Endometrial microvascular endothelial cells (primary cell): Measurements from ENCODE around the gene PRM1. TPM values are rescaled to one million over a fixed set of nuclear protein-coding genes. Genes with fewer than 3 reads are reported as not detected.

ENCODE experiments used
- in situ Hi-C: cut with HindIII; loops from 2 replicates; pipeline ENCODE4 v1.10.0; 2017; ENCODE audit warnings: low sequenced_read_pairs, low pct_unique_long_range_greater_than_20kb; ENCODE audit errors: inconsistent ontology term
- total RNA-seq: library from RNA; depleted of rRNA; stranded (reverse); fragments of >200 nt; gene quantifications from one replicate; pipeline ENCODE4 v1.2.3, GENCODE V29; 2015; ENCODE audit errors: inconsistent ontology term

PRM1 gene
- total RNA-seq, 1 donor from 2014 or later, result not detected

DNA sequence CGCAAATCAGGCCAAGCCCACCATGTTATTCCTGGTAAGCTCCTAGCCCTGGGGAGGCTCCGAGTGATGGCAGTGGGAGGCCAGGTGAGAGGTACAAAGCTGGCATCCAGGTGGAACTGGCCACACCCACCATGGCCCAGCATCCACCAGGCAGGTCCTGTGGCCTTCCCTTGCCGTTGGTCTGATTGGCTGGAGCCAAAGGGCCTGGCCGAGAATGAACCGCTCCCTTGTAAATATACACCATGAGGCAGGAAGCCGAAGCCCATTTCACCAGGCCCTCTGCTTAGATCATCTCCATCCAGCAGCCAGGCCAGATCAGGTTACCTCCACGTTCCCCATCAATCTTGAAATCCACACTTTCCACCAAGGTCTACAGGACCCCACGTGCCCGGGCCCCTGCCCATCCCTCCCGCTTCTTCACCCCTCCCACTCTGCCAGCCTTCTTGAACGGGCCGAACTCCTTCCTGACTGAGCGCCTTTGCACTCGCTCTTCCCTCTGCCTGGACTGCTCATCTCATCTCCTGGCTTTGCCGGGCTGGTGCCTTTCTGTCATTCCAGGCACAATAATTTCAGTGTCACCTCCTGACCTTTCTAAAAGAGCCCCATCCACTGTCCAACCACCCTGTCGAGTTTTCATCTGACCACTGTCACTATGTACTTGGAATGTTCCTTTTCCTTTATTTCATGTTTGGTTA lies 30.9 kb downstream of the PRM1 start:
- in situ Hi-C loops, result loop anchor here (25.0 kb wide), 1 partner anchor 112 kb away; no protein-coding TSS in a partner anchor

DNA sequence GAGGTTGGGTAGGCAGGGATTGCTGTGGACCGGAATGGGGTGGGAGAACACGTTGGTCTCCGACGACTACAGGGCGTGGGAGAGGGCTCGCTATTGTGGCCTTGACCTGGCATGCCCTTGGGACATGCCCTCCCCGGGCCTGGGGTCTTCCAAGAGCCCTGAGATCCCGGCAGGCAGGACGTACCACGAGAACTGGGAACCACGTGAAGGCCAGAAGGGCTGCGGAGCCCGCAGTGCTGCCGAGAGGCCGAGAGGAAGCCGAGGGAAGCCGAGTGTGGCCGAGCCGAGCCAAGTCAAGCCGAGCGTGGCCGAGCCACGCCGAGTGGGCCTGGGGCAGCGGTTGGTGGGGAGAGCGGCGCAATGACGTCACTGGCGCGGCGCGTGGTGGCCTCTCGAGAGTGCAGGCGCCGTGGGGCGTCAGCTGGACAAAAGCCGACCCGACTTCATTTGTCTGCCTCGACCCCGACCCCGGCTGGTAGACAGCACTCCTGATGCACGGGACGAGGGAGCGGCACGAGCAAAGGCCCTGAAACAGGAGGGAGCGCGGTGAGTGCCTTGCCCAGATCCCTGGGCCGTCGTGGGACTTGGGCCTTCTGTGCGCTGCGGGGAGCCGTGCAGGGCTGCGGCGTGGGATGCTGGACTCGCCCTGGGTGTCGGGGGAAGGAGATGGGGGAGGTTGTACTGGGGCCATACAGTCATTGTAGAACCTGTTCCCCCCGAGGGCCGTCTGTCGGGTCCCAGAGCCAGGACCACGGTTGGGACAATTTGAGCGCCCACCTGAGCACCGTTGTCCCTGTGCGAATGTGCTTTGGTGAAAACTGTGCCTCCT lies 31.7 kb downstream of the PRM1 start:
- in situ Hi-C loops, result loop anchor here (25.0 kb wide), 1 partner anchor 113 kb away; no protein-coding TSS in a partner anchor

DNA sequence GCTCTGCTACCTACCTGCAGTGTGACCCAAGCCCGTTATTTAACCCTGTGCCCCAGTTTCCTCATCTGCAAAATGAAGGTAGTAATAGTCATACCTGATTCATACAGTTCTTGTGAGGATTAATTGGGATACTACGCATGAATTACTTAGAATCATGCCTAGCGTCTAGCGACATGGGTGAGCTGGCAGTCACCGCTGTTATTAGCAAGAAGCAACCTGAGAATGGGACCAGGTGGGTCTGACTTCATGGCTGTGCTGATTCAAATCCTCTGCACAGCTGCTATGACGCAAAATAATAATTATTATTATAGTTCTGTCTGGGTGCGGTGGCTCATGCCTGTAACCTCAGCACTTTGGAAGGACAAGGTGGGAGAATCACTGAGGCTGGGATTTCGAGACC lies 33.0 kb downstream of the PRM1 start:
- in situ Hi-C loops, result no loop called here

DNA sequence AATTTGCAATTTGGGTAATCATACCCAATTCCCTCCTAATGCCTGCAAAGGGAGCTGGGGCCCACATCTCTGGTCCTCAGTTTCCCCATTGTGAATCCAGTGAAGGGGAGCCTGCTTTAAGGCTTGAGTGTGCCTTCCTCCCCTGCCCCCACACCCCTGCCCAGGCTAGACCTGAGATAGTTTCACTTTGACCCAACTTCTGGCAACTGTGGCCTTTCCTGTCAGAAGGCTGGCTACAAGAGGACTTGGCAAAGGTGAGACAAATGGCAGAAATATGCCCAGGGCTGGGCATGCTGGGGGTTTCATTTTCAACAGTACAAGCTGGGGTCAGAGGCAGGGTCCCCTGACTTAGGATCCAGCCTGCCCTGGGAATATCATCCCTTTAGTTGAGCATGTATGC lies 35.1 kb downstream of the PRM1 start:
- in situ Hi-C loops, result no loop called here

DNA sequence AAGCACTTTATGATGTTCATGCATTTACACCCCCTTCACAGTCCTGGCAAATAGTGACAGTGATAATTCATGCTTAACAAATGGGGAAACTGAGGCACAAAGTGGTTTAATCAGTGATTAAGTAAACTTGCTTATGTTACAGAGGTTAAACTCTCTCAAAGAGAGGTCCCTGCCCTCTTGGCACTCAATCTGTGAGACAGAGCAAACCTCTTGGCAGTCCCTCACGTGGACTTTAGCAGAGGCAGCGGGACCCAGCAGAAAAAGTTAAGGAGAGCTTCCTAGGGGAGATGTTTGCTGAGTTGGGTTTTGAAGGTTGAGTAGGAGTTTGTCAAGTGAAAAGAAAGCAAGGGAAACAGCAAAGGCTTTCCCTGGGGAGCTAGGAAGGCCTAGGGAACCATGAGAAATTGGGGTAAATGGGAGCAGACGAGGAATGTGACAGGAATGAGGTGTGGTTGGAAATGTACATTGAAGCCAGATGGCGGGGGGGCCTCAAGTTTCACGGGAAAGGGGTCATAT lies 35.9 kb downstream of the PRM1 start:
- in situ Hi-C loops, result no loop called here

DNA sequence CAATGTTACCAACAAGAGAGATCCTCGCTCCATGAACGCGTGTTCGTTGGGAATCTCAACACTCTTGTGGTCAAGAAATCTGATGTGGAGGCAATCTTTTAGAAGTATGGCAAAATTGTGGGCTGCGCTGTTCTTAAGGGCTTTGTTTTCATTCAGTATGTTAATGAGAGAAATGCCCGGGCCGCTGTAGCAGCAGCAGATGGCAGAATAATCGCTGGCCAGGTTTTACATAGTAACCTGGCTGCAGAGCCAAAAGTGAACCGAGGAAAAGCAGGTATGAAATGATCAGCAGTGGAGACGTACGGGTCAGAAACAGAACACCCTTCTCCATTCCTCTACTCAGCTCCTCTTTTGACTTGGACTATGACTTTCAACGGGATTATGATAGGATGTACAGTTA lies 38.5 kb downstream of the PRM1 start:
- in situ Hi-C loops, result no loop called here

DNA sequence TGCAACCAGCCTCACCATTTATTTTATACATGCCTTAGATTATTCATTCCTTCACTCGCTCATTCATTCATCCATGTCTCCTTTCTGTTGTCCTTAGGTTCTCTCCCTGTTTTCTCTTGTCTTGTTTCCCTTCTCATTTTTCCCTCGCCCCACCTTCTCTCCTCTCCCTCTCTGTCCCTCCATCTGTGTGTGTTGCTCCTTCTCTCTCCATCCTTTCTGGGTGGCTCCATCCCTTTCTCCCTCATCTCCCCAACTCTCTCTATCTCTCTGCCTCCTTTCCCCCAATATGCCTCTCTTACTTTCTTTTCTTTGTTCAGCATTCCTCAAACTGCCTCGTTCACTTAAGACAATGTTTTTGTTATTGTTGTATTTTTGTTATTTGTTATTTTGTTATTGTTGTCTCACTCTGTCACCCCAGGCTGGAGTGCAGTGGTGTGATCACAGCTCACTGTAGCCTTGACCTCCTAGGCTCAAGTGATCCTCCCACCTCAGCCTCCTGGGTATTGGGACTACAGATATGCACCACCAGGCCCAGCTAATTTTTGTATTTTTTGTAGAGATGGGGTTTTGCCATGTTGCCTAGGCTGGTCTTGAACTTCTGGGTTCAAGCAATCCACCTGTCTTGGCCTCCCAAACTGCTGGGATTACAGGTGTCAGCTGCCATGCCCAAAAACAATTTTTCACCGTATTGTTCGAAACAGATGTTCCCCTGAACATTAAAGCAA lies 39.5 kb downstream of the PRM1 start:
- in situ Hi-C loops, result no loop called here

DNA sequence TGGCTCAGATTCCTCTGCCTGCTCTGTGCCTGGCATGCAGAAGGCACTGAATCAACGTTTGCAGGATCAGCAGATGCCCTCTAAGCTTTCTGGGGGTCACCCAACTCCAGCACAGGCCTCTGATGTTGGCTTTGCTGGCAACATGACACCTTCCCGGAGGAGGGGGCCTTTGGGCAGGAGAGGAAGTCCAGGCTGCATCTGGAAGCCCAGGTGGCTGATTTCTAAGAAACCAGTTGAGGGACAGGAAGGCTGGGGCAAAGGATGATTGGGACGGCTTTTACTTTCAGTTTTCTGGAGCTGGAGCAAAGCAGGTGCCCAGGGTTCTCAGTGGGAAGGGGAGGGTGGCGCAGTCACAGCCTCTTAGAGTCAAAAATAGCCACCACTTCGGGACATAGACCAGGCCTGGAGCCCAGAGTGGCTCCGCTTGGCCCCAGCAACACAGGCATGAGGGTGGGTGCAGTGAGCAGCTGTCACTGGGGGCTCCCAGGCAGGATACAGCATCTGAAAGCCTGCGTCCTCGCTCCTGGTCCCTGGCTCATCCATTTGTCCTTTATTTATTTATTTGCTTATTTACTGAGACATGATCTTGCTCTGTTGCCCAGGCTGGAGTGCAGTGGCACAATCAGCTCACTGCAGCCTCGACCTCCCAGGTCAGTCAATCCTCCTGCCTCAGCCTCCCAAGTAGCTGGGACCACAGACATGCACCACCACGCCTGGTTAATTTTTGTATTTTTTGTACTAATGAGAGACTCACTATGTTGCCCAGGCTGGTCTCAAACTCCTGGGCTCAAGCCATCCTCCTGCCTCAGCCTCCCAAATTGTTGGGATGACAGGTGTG lies 40.3 kb downstream of the PRM1 start:
- in situ Hi-C loops, result no loop called here

DNA sequence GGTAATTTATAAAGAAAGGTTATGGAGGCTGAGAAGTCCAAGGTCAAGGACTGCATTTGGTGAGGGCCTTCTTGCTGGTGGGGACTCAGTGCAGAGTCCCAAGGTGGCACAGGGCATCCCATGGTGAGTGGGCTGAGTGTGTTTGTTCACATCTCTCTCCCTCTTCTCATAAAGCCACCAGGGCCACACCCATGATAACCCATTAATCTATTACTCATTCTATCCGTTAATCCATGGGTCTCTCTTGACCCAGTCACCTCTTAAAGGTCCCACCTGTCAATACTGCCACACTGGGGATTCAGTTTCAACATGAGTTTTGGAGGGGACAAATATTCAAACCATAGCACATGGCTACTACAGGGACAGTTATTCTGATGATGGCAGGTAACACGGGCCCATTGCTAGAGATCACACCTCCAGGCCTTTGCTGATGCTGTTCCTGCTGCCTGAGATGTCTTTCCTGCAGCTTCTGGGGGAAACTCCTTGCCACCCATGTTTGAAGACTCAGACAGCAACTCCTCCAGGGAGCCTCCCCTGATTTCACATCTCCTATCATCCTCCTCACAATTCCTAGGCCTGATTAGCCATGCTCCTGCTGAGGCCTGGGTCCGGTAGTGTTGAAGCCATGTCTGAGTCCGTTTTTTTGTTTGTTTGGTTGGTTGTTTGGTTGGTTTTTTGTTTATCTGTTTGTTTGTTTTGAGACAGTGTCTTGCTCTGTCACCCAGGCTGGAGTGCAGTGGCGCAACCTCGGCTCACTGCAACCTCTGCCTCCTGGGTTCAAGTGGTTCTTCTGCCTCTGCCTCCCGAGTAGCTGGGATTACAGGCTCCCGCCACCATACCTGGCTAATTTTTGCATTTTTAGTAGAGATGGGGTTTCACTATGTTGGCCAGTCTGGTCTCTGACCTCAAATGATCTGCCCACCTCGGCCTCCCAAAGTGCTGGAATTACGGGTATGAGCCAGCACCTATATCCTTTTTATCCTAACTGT lies 41.2 kb downstream of the PRM1 start:
- in situ Hi-C loops, result no loop called here

DNA sequence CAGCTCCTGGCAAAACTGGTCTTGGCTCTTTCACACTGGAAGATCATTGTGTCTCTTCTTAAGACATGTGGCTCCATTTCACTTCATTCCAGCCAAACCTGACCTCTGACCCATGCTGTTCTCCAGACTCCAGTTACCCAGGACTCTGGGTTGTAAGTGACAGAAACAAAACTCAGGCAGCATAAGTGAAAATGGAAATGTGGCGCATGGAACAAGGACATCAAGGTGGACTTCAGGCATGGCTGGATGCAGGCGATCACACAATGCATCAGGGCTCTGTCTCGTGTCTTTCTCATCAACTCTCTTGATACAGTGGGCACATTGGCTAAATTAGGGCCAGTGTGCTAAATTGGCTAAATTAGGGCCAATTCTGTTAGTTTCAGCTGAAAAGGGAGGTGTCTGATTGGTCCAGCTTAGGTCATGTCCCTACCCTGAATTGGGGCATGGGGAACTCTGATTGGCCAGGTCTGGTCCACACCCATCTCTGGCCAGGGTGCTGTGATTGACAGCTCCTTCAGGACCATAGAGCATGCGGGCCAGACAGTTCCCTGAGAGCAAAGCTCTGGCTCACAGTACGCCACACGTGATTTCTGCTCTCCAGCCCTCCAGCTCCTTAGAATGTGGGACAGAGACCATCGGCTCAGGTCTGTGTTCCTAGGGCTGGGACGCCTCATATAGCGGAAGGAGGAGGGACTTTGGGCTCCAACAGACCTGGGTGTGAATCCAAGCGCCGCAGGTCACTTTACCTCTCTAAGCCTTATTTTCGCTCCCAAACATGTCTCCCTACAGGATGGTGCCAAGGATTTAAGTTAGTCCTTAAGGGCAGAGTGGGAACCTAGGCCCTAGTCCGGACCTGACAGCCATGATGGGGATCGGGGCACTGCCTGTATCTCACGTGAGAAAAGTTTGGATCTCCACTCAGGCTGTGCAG lies 42.6 kb downstream of the PRM1 start:
- in situ Hi-C loops, result no loop called here

DNA sequence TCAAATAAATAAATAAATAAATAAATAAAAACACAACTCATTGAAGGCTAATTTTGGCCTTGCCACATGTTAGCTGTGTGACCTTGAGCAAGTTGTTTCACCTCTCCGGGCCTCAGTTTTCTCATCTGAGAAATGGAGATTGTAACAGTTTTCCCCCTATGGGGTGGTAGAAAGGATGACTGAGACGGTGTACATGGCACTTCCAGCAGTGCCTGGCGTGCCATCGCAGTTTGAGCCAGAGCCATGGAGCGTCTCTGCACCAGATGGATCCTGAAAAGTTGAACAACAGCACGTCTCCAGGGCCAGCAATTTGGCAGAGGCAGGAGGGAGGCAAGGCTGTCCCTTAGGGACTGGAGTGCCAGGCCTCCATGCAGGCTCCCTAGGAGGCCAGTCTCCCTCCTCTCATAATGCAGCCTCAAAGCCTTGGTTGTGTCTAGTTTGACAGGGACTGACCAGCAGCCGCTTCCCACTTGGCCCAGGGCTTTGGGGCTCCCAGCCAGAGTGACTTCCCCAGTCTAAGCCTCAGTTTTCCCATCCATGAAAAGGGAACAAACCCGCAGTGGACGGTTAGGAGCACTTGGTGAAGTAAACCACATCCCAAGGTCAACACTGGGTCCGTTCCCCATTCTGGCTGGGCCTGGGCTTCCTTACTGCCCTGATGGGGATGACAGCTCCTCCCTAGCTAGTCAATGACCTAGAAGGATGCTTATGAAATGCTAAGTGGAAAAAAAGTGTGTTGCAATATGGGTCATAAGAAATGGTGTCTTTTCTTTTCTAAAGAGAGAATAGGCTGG lies 44.5 kb downstream of the PRM1 start:
- in situ Hi-C loops, result no loop called here

DNA sequence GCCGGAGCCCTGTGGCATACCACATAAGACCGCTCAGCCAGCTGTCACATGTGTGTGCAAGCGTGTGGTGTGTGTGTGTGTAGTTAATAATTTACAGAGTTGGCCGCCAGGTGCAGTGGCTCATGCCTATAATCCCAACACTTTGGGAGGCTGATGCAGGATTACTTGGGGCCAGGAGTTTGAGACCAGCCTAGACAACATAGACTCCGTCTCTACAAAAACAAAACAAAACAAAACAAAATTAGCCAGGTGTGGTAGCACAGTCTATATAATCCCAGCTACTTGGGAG lies 45.5 kb downstream of the PRM1 start:
- in situ Hi-C loops, result no loop called here

DNA sequence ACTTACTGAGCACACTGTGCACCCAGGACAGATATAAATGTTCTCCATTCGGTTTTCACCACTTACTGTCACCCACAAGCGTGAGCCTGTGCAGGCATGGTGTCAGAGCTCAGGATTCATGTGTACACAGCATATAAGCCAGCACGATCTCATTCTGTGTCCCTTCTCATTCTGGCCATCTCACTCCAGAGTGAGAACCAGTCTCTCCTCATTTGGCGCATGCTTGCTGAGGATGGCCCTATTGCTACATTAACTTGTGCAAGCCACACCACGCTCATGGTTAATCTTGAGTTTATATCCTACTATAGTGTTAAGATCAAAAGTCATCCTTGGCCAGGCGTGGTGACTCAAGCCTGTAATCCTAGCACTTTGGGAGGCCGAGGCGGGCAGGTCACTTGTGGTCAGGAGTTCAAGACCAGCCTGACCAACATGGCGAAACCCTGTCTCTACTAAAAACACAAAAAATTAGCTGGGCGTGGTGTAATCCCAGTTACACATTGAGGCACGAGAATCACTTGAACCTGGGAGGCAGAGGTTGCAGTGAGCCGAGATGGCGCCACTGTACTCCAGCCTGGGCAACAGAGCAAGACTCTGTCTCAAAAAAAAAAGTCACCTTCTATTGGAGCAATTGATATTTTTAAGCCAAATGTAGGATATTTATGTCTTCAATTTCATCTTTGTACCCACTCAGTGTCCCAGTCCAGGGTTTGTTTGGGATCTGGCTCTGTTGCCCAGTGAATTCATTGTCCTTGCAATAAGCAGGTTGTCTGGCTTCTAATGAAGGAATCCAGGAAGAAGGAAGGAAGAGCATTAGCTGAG lies 46.0 kb downstream of the PRM1 start:
- in situ Hi-C loops, result no loop called here

DNA sequence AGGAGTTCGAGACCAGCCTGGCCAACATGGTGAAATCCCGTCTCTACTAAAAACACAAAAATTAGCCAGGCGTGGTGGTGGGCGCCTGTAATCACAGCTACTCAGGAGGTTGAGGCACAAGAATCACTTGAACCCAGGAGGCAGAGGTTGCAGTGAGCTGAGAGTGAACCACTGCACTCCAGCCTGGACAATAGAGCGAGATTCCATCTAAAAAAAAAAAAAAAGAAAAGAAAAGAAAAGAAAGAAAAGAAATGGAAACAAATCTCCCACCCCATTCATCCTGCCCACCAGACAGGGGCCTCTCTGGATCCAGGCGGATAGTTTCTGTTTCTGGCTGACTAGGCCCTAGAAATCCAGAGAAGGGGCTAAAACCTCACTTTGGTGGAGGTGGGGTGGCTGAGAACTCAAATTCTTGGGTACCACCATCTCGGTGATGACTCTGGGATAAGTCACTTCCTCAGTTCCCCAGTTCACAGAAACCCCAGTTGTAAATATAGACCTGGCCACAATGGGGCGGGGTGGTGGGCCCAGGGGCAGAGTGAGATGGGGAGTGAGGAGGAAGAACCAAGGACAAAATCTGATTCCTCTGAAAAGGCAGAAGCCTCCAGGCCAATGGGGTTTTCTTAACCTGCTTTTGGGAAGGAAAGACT lies 47.3 kb downstream of the PRM1 start:
- in situ Hi-C loops, result no loop called here
